NCI-H2196 treated with DMSO at 0.1 percent for 48 hours (cell line): ENCODE results near the gene LRBA.

Source experiments
- DNase-seq: peaks from one replicate; lab custom pipeline; 2025; ENCODE audit not compliant: unreplicated experiment; lab: John Stamatoyannopoulos, UW

Gene LRBA

GRCh38 chr4:150461957-150462356 is 553.1 kb downstream of the LRBA start:
- no peak for DNase-seq

- DNase-seq = no peak
Observed at GRCh38 chr4:150457802-150458201, 557.3 kb downstream of the LRBA start.

- no peak for DNase-seq
Observed at GRCh38 chr4:150451883-150452282, 563.2 kb downstream of the LRBA start.

- no peak for DNase-seq
Observed at GRCh38 chr4:150447356-150447755, 567.7 kb downstream of the LRBA start.

- no peak for DNase-seq
Observed at GRCh38 chr4:150439451-150439933, 575.6 kb downstream of the LRBA start.

- DNase-seq = no peak
Observed at GRCh38 chr4:150436598-150437370, 578.3 kb downstream of the LRBA start.

- no peak for DNase-seq
Observed at GRCh38 chr4:150431221-150431620, 583.9 kb downstream of the LRBA start.

GRCh38 chr4:150425161-150425560 is 589.9 kb downstream of the LRBA start:
- DNase-seq = no peak

- no peak for DNase-seq
Observed at GRCh38 chr4:150423503-150423902, 591.6 kb downstream of the LRBA start.

- no peak for DNase-seq
Observed at GRCh38 chr4:150423074-150423473, 592.0 kb downstream of the LRBA start.

- DNase-seq = no peak
Observed at GRCh38 chr4:150421612-150422011, 593.5 kb downstream of the LRBA start.

- DNase-seq = no peak
Observed at GRCh38 chr4:150419939-150420338, 595.1 kb downstream of the LRBA start.

- no peak for DNase-seq
Observed at GRCh38 chr4:150418757-150419410, 596.2 kb downstream of the LRBA start.

GRCh38 chr4:150415213-150415612 is 599.9 kb downstream of the LRBA start:
- DNase-seq = no peak

GRCh38 chr4:150411520-150411919 is 603.6 kb downstream of the LRBA start:
- DNase-seq = no peak

- DNase-seq = peak; percentile 57
Observed at GRCh38 chr4:150402871-150403272, 612.2 kb downstream of the LRBA start.

- no peak for DNase-seq
Observed at GRCh38 chr4:150401083-150401687, 613.9 kb downstream of the LRBA start.

GRCh38 chr4:150395872-150396271 is 619.2 kb downstream of the LRBA start:
- no peak for DNase-seq

- no peak for DNase-seq
Observed at GRCh38 chr4:150394046-150394445, 621.0 kb downstream of the LRBA start.

GRCh38 chr4:150391052-150391451 is 624.0 kb downstream of the LRBA start:
- no peak for DNase-seq

GRCh38 chr4:150390531-150390910 is 624.6 kb downstream of the LRBA start:
- DNase-seq = no peak

- no peak for DNase-seq
Observed at GRCh38 chr4:150389896-150390530, 625.1 kb downstream of the LRBA start.
